GM12878 (cell line): Measurements from ENCODE around the gene CFAP99. TPM values are rescaled to one million over a fixed set of nuclear protein-coding genes. Genes with fewer than 3 reads are reported as not detected.

Experiments
- ATAC-seq: fragments of 200-7000 bp; cut with Tn5 transposase; 3 replicates; pipeline ENCODE4 v1.9.1; 2020; ENCODE audit warnings: mild to moderate bottlenecking, moderate library complexity
- BruUV-seq: library from RNA; stranded (reverse); fragments of 400-500 nt; replicated peaks from 2 replicates; lab custom pipeline; 2021; lab: Mats Ljungman, UMichigan
- CTCF ChIA-PET: fragments of 300-600 bp; sonication (Branson Sonifier 250); formaldehyde crosslinking; extraction: SDS; loops from one replicate; lab custom pipeline; 2021; ENCODE audit warnings: inconsistent platforms; lab: Yijun Ruan, JAX
- POLR2A ChIA-PET: fragments of 350-600 bp; formaldehyde crosslinking; extraction: SDS; loops from one replicate; lab custom pipeline; 2021; ENCODE audit warnings: inconsistent platforms; lab: Charles Lee
- RAD21 ChIA-PET: fragments of 300-600 bp; sonication (Branson Sonifier 250); formaldehyde crosslinking; loops from one replicate; lab custom pipeline; 2023; ENCODE audit warnings: antibody characterized with exemption; ENCODE audit not compliant: unreplicated experiment; lab: Charles Lee
- SMC1A ChIA-PET: fragments of 300-600 bp; sonication (Branson Sonifier 250); formaldehyde crosslinking; loops from one replicate; lab custom pipeline; 2023; ENCODE audit not compliant: unreplicated experiment, uncharacterized antibody; lab: Charles Lee
- DNase-seq: peaks from one replicate; pipeline ENCODE4 v3.0.0-alpha.2; 2011; ENCODE audit warnings: low read depth, low spot score
- FAIRE-seq: peaks from 3 replicates; lab custom pipeline; 2011; peaks lifted over from hg19 to GRCh38; lab: Jason Lieb, UNC
- H2AFZ ChIP-seq: 2 replicates; pipeline ENCODE4 v1.6.0; 2011; ENCODE audit warnings: low read depth, low read length, control low read depth; ENCODE audit not compliant: control insufficient read depth
- H3K27ac ChIP-seq: 2 replicates; pipeline ENCODE4 v1.5.1; 2011; ENCODE audit warnings: control low read depth; ENCODE audit not compliant: control insufficient read depth, insufficient read depth
- H3K27me3 ChIP-seq, 2 experiments: replicated peaks in 1 of 2; 2 replicates each; pipeline versions ENCODE4 v1.6.0 to v1.6.1; 2011; ENCODE audit warnings: low read length in 1 of 2; ENCODE audit not compliant: control insufficient read depth in 2 of 2, insufficient read depth in 2 of 2
- H3K36me3 ChIP-seq, 2 experiments: 2 replicates each; pipeline ENCODE4 v1.5.1; 2011; ENCODE audit warnings: low read length in 1 of 2; ENCODE audit not compliant: control insufficient read depth in 2 of 2, insufficient read depth in 2 of 2
- H3K4me1 ChIP-seq: 2 replicates; pipeline ENCODE4 v1.6.1; 2011; ENCODE audit warnings: mild to moderate bottlenecking, low read length, moderate library complexity, mixed read lengths; ENCODE audit not compliant: control insufficient read depth, insufficient read depth
- H3K4me2 ChIP-seq: 2 replicates; pipeline ENCODE4 v1.6.0; 2011; ENCODE audit warnings: control low read depth; ENCODE audit not compliant: control insufficient read depth, insufficient read depth
- H3K4me3 ChIP-seq: fragments of 200-600 bp; sonication (generic); 2 replicates; pipeline ENCODE4 v1.5.1; 2016
- H3K79me2 ChIP-seq: 2 replicates; pipeline ENCODE4 v1.6.0; 2011; ENCODE audit warnings: low read length; ENCODE audit not compliant: control insufficient read depth, insufficient read depth
- H3K9ac ChIP-seq: 2 replicates; pipeline ENCODE4 v1.8.0; 2011; ENCODE audit warnings: low read length, control low read depth, mixed read lengths; ENCODE audit not compliant: control insufficient read depth, insufficient read depth
- H3K9me3 ChIP-seq: replicated peaks from 3 replicates; pipeline ENCODE4 v1.5.1; 2011; ENCODE audit warnings: mild to moderate bottlenecking, low read length; ENCODE audit not compliant: control insufficient read depth, insufficient read depth
- H4K20me1 ChIP-seq: 2 replicates; pipeline ENCODE4 v1.6.0; 2011; ENCODE audit not compliant: control insufficient read depth, insufficient read depth
- CBX3 ChIP-seq: fragments of 200-600 bp; sonication (generic); IDR thresholded peaks from 2 replicates; pipeline ENCODE4 v1.6.1; 2016; ENCODE audit warnings: low read depth, borderline replicate concordance
- HCFC1 ChIP-seq: fragments of 150-350 bp; IDR thresholded peaks from 2 replicates; pipeline ENCODE4 v1.6.1; 2014; ENCODE audit warnings: low read length
- POLR2AphosphoS2 ChIP-seq: IDR thresholded peaks from 2 replicates; pipeline ENCODE4 v1.6.1; 2011; ENCODE audit warnings: low read depth, mild to moderate bottlenecking, low read length, improper control_type of control experiment, moderate library complexity
- RAD21 ChIP-seq: IDR thresholded peaks from 2 replicates; pipeline ENCODE4 v1.6.1; 2011; ENCODE audit warnings: mild to moderate bottlenecking, low read depth, low read length, moderate library complexity; ENCODE audit not compliant: insufficient read depth
- WGBS: methylation state at CpG from one replicate; pipeline ENCODE4 v1.1.6; 2016; ENCODE audit warnings: low lambda C conversion rate; ENCODE audit not compliant: insufficient replicate concordance, insufficient coverage; ENCODE audit errors: missing lambda C conversion rate; 5-methylcytosine and 5-hydroxymethylcytosine counted together
- in situ Hi-C: fragments of 300-500 bp; cut with MboI; formaldehyde crosslinking; loops from 9 replicates; pipeline ENCODE4 v1.14.3; 2018; ENCODE audit warnings: mixed read lengths
- intact Hi-C: fragments of 100-400 bp; cut with micrococcal nuclease; formaldehyde crosslinking; loops from one replicate; pipeline ENCODE4 v1.14.2; 2022; ENCODE audit not compliant: unreplicated experiment
- polyA plus RNA-seq, 11 experiments: library from polyadenylated mRNA; depleted of rRNA in 4 of 11; unstranded in 6 of 11; stranded (reverse) in 5 of 11; fragments of >200 nt; fragmentation: Nextera tagmentation in 4 of 11; fragmentation: Illumina TruSeq in 1 of 11; extraction: Ambion mirVana in 4 of 11; extraction: Trizol in 1 of 11; gene quantifications; 1 replicate in 1 of 11; 2 replicates in 10 of 11; pipeline versions ENCODE4 v1.2.1 to v1.2.3, GENCODE V29; 2011 to 2016; ENCODE audit warnings: inconsistent platforms in 2 of 11, missing spikeins in 2 of 11, low read depth in 1 of 11
- total RNA-seq, 4 experiments: library from RNA; depleted of rRNA in 3 of 4; stranded (reverse); fragments of >200 nt in 3 of 4; fragmentation: Illumina TruSeq in 1 of 4; extraction: Trizol in 1 of 4; gene quantifications; 2 replicates each; pipeline versions ENCODE4 v1.2.1 to v1.2.3, GENCODE V29; 2013 to 2021
- TF ChIP-seq, protein P1 (sequence below): IDR thresholded peaks from 2 replicates; pipeline ENCODE4 v1.6.1; 2012; ENCODE audit warnings: low read length, inconsistent platforms
- TF ChIP-seq, protein P2 (sequence below), 3 experiments: IDR thresholded peaks in 2 of 3; conservative IDR thresholded peaks in 1 of 3; 2 replicates each; pipeline ENCODE4 v1.5.1; 2011; ENCODE audit warnings: low read depth in 3 of 3, low read length in 3 of 3, mild to moderate bottlenecking in 3 of 3, control low read depth in 2 of 3, moderate library complexity in 2 of 3, inconsistent platforms in 1 of 3, mixed read lengths in 1 of 3; ENCODE audit not compliant: control insufficient read depth in 2 of 3, insufficient read depth in 1 of 3; ENCODE audit errors: extremely low read depth in 1 of 3

Gene CFAP99
- total and polyA plus RNA-seq, 10 of the 15 experiments (the other 5 are each of a cell fraction or from before 2014, with no cell fraction given), result not detected

DNA sequence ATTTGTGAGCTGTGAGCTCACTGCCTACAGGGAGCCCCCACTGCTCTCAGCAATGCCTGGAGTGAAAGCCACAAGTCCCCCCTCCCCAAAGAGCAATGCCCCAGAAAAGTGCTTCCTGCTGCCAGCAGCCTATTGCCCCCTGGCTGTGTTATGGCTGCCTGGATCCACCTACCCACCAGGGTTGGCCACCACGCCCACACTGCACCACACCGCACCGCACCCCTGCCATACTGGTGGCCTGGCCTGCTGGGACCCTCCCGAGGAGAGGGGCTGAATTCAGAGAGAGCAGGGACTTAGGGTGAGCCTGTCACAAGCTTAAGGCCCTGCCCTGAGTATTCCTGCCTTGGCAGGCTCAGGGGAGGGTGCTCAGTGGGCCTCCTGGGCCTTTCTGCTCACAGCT is 4.3 kb downstream of the CFAP99 start (continued):
- TF ChIP-seq, protein P1, sequence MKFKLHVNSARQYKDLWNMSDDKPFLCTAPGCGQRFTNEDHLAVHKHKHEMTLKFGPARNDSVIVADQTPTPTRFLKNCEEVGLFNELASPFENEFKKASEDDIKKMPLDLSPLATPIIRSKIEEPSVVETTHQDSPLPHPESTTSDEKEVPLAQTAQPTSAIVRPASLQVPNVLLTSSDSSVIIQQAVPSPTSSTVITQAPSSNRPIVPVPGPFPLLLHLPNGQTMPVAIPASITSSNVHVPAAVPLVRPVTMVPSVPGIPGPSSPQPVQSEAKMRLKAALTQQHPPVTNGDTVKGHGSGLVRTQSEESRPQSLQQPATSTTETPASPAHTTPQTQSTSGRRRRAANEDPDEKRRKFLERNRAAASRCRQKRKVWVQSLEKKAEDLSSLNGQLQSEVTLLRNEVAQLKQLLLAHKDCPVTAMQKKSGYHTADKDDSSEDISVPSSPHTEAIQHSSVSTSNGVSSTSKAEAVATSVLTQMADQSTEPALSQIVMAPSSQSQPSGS, result no peak
- TF ChIP-seq, protein P2, sequence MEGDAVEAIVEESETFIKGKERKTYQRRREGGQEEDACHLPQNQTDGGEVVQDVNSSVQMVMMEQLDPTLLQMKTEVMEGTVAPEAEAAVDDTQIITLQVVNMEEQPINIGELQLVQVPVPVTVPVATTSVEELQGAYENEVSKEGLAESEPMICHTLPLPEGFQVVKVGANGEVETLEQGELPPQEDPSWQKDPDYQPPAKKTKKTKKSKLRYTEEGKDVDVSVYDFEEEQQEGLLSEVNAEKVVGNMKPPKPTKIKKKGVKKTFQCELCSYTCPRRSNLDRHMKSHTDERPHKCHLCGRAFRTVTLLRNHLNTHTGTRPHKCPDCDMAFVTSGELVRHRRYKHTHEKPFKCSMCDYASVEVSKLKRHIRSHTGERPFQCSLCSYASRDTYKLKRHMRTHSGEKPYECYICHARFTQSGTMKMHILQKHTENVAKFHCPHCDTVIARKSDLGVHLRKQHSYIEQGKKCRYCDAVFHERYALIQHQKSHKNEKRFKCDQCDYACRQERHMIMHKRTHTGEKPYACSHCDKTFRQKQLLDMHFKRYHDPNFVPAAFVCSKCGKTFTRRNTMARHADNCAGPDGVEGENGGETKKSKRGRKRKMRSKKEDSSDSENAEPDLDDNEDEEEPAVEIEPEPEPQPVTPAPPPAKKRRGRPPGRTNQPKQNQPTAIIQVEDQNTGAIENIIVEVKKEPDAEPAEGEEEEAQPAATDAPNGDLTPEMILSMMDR (IDR thresholded peaks at IDR 0.05 in 2 of 3, conservative IDR thresholded peaks at IDR 0.05 in 1 of 3; ENCODE audit: control insufficient read depth in 2 of 3, extremely low read depth in 1 of 3, insufficient read depth in 1 of 3, low read depth in 3 of 3, low read length in 3 of 3), result no peak
- no peak for TF ChIP-seq CBX3

DNA sequence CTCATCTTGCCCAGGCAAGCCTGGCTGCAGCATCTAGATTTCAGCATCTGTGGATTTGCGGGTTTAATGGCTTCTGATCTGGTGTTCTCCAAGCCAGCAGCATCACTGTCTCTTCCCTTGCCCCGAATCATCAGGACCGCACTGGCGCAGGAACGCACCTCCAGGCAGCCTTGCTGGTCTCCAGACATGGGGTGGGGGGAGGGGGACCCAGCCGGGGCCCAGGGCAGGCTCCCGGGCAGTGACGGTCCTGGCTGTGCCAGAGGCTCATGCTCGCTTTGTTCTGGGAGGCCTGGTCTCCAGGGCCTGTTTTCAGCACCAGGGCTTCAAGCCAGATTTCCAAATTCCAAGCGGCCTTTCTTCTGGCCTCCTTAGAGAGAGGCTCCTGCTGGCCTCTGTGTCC is 4.9 kb downstream of the CFAP99 start:
- no peaks in the 10 kb centered on the region for H3K9me3 ChIP-seq
- CTCF ChIA-PET, result interaction anchor here (0.9 to 1.6 kb wide), 2 partner anchors 11 to 18 kb away, joined by 4 to 5 read pairs; no protein-coding TSS in a partner anchor
- SMC1A ChIA-PET, result no interaction called here
- no peak overlapping the region for H3K4me2 ChIP-seq
- DNase-seq (no peak), ATAC-seq (no peak), FAIRE-seq (no peak)
- no peaks in the 10 kb centered on the region for H3K79me2 ChIP-seq
- no TSS peak for BruUV-seq
- H3K4me1 ChIP-seq, result no peaks in the 10 kb centered on the region
- H4K20me1 ChIP-seq, result no peaks in the 10 kb centered on the region
- no peaks in the 10 kb centered on the region for H3K36me3 ChIP-seq
- 69% methylated on average over 9 of the region's 10 CpGs for WGBS
- H3K27me3 ChIP-seq, result peaks cover 3 to 10% of the 10 kb centered on the region in 2 experiments; a peak in 3 of 4 replicates
- no peak for TF ChIP-seq RAD21
- TF ChIP-seq HCFC1, result no peak
- TF ChIP-seq, protein P2 (IDR thresholded peaks at IDR 0.05 in 2 of 3, conservative IDR thresholded peaks at IDR 0.05 in 1 of 3; ENCODE audit: control insufficient read depth in 2 of 3, extremely low read depth in 1 of 3, insufficient read depth in 1 of 3, low read depth in 3 of 3, low read length in 3 of 3), result no peak
- no peak for TF ChIP-seq POLR2AphosphoS2
- intact Hi-C loops (no loop called here), in situ Hi-C loops (no loop called here)
- RAD21 ChIA-PET, result no interaction called here
- POLR2A ChIA-PET, result no interaction called here
- no peak overlapping the region for H3K9ac ChIP-seq
- no peak overlapping the region for H2AFZ ChIP-seq
- no peak overlapping the region for H3K27ac ChIP-seq
- no peak overlapping the region for H3K4me3 ChIP-seq
